Suprapubic skin (tissue), 4 donors: ENCODE data around the gene ZNF407.

Experiments used
- CTCF ChIP-seq, 2 donors: fragments of 200-600 bp in 1 of 2; fragments of 450-650 bp in 1 of 2; sonication (generic) in 1 of 2; IDR thresholded peaks; one replicate each; pipeline ENCODE4 v1.5.1; 2016 to 2019; ENCODE audit warnings: antibody characterized with exemption in 2 of 2, mild to moderate bottlenecking in 1 of 2, moderate library complexity in 1 of 2
- EP300 ChIP-seq: sonication (generic); formaldehyde crosslinking; IDR thresholded peaks from one replicate; pipeline ENCODE4 v1.6.1; 2017; ENCODE audit warnings: antibody characterized with exemption
- POLR2A ChIP-seq, 2 donors: fragments of 450-650 bp; IDR thresholded peaks; one replicate each; pipeline ENCODE4 v1.6.1; 2017; ENCODE audit warnings: antibody characterized with exemption in 2 of 2, mild to moderate bottlenecking in 2 of 2, moderate library complexity in 2 of 2
- POLR2AphosphoS5 ChIP-seq, 3 donors: sonication (generic); formaldehyde crosslinking; IDR thresholded peaks; one replicate each; pipeline ENCODE4 v1.6.1; 2017; ENCODE audit warnings: antibody characterized with exemption in 3 of 3

GRCh38 chr18:74994502-74995418 lies 397.1 kb downstream of the ZNF407 start:
- TF ChIP-seq CTCF (IDR thresholded peaks at IDR 0.05), result no peak
- TF ChIP-seq EP300, result no peak
- no peak for TF ChIP-seq POLR2A (IDR thresholded peaks at IDR 0.05)
- no peak for TF ChIP-seq POLR2AphosphoS5 (IDR thresholded peaks at IDR 0.05)
